ENCODE data around the gene TRIM8. TPM values are rescaled to one million over a fixed set of nuclear protein-coding genes. Genes with fewer than 3 reads are reported as not detected.

Gene TRIM8
- total and polyA plus RNA-seq, 2 experiments from 2014 or later = 59.8 to 130 TPM

DNA sequence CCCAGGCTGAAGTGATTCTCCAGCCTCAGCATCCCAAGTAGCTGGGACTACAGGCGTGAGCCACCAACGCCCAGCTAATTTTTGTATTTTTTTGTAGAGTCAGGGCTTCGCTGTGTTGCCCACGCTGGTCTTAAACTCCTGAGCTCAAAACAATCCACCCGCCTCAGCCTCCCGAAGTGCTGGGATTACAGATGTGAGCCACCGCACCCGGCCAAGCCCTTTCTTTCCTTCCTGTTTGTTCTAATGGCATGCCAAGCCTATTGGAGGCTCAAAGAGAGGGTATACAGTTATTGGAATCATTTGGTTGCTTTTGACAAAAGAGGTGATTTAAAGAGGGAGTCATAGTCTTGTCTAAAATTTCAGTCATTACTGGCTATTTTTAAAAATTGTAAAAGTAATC, 46.0 kb upstream of the TRIM8 start:
- Histone ChIP-seq H3K9me3 (ENCODE audit: low read depth) (no peaks in the 10 kb centered on the region), H3K27me3 (no peaks in the 10 kb centered on the region), H3K4me3 (no peak overlapping the region), H3K4me1 (ENCODE audit: low read depth) (peaks cover 22% of the 10 kb centered on the region), H3K36me3 (peaks cover 10% of the 10 kb centered on the region), H3K27ac (no peak overlapping the region)
- TF ChIP-seq, protein P1, sequence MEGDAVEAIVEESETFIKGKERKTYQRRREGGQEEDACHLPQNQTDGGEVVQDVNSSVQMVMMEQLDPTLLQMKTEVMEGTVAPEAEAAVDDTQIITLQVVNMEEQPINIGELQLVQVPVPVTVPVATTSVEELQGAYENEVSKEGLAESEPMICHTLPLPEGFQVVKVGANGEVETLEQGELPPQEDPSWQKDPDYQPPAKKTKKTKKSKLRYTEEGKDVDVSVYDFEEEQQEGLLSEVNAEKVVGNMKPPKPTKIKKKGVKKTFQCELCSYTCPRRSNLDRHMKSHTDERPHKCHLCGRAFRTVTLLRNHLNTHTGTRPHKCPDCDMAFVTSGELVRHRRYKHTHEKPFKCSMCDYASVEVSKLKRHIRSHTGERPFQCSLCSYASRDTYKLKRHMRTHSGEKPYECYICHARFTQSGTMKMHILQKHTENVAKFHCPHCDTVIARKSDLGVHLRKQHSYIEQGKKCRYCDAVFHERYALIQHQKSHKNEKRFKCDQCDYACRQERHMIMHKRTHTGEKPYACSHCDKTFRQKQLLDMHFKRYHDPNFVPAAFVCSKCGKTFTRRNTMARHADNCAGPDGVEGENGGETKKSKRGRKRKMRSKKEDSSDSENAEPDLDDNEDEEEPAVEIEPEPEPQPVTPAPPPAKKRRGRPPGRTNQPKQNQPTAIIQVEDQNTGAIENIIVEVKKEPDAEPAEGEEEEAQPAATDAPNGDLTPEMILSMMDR (IDR thresholded peaks at IDR 0.05; ENCODE audit: low read depth, low read length) = no peak
- no peak for DNase-seq (ENCODE audit: low read depth in 1 of 2, low spot score in 1 of 2)

DNA sequence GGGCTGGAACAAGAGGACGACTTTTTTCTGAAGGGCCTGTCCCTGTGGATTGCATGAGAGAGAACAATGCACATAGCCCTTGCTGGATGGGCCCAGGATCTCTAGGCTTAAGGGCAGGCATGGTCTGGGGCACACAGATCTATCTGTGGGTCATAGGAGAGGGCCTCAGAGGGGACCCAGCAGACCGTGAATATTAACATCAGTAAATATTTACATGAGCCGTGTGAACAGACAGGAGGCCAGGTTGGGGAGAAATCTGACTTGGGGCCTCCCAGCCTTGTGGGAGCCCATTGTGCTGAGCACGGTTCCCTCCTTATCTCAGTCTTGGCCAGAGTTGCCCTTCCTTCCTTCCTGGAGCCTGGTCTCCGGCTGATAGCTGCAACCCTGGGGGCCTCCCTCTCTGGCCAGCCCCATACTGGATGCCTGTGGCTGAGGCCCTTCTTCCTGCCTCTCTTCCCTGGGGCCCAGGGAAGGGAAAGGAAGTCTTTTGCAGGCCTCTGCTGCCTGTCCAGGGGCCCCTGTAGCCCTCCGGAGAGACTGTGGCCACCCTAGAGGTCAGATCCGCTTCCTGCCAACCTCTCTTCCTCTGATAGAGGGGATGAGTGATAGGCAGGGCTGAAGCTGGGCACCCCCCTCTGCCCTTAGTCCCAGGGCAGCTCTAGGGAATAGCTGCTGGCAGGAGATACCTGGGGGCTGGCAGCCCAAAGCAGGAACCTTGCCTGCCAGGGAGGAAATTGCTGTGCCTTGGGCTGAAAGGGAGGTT, 44.5 kb upstream of the TRIM8 start:
- Histone ChIP-seq H3K27ac (peak overlapping the region; percentile 87), H3K36me3 (peaks cover 5% of the 10 kb centered on the region), H3K9me3 (ENCODE audit: low read depth) (no peaks in the 10 kb centered on the region), H3K4me1 (ENCODE audit: low read depth) (peaks cover 33% of the 10 kb centered on the region), H3K4me3 (no peak overlapping the region), H3K27me3 (no peaks in the 10 kb centered on the region)
- TF ChIP-seq, protein P1 (IDR thresholded peaks at IDR 0.05; ENCODE audit: low read depth, low read length) = no peak
- DNase-seq (ENCODE audit: low read depth in 1 of 2, low spot score in 1 of 2) = peak; percentile 28 to 91

DNA sequence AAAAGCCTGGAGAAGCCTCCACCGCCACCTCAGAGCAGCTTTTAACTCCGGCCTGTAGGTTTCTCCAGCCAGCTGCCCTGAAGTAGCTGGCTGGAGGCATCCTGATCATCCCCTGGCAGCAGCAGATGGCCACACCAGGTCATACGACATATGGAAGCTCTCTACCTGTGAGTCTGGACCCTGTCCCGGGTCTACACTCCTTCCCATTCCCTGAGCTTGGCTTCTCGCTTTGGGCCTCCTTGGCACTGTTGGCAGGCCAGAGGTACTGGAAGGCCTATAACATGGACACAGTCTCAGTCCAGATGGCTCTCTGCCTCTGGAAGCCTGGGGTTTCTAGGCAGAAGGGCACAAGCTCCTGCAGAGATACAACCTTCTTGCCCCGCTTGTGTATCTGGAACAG, 43.5 kb upstream of the TRIM8 start:
- TF ChIP-seq, protein P1 (IDR thresholded peaks at IDR 0.05; ENCODE audit: low read depth, low read length) = no peak
- peaks cover 33% of the 10 kb centered on the region for H3K4me1 ChIP-seq (ENCODE audit: low read depth)

DNA sequence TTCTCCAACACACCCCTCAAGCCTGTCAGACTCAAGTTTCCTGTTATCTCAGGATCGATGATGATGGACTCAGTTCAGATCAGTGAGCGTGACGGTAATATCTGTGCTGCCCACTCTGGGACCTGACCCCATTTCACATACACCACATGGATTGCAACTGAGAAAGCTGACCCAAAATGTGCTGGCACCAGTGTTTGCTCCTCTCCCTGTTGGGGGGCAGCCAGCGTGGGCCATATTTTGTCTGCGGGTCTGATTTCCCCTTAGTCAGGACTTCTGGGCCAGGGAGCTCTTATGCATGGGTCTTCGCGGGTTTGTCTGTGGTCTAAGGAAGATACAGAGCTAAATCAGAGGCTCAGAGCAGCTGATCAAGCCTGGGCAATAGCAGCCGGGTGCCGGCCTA, 42.6 kb upstream of the TRIM8 start:
- TF ChIP-seq, protein P1 (IDR thresholded peaks at IDR 0.05; ENCODE audit: low read depth, low read length) = no peak
- Histone ChIP-seq H3K36me3 (peaks cover 5% of the 10 kb centered on the region), H3K4me3 (no peak overlapping the region), H3K4me1 (ENCODE audit: low read depth) (peaks cover 33% of the 10 kb centered on the region), H3K27me3 (no peaks in the 10 kb centered on the region), H3K27ac (peak overlapping the region; percentile 87), H3K9me3 (ENCODE audit: low read depth) (no peaks in the 10 kb centered on the region)
- DNase-seq (ENCODE audit: low read depth in 1 of 2, low spot score in 1 of 2) = no peak

More for the DNA sequence above, 43.5 kb upstream of the TRIM8 start:
- Histone ChIP-seq H3K9me3 (ENCODE audit: low read depth) (no peaks in the 10 kb centered on the region), H3K4me3 (no peak overlapping the region), H3K27ac (peak overlapping the region; percentile 87), H3K27me3 (no peaks in the 10 kb centered on the region), H3K36me3 (peaks cover 5% of the 10 kb centered on the region)
- DNase-seq (ENCODE audit: low read depth in 1 of 2, low spot score in 1 of 2) = no peak

DNA sequence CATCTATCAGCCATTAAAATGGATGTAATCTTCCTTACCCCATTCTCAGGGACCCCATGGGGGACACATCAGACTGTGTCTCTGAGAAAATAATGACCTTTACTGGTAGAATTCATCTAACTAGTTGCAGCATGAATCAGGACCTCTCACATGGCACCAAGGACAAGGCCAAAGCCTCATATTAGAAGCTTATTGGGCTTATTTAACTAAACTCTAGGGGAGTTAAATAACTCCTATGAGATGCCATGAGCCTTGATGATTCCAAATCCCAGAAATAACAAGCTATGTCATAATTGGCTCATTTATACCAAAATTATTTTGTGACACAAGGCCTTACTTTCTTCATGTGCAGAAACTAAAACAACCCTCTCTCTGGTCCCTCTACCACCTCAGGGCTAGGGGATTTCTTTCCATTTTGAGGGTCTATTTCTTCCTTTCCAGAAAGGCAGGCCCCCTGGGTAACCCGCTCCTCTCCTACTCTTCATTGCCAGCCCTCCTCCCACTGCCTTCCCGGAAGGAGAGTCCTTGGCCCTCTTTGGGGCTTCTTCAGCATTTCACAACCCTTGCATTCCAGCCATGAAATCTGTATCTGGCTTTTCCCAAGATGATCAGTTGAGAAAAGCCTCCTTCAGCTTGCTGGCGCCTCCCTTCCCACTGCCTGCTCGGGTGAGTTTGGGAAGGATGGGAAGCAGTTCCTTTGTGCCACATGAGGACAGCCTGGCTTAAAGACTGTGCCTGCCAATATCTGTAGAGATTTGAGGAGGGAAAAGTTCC, 41.8 kb upstream of the TRIM8 start:
- peak overlapping the region; percentile 87 for H3K27ac ChIP-seq

More for the DNA sequence above, 41.8 kb upstream of the TRIM8 start:
- DNase-seq (ENCODE audit: low read depth in 1 of 2, low spot score in 1 of 2) = peak in 1 of 2 donors; percentile 86
- peaks cover 33% of the 10 kb centered on the region for H3K4me1 ChIP-seq (ENCODE audit: low read depth)
- H3K36me3 ChIP-seq = peaks cover 5% of the 10 kb centered on the region
- no peaks in the 10 kb centered on the region for H3K27me3 ChIP-seq
- no peak overlapping the region for H3K4me3 ChIP-seq
- no peaks in the 10 kb centered on the region for H3K9me3 ChIP-seq (ENCODE audit: low read depth)
- TF ChIP-seq, protein P1 (IDR thresholded peaks at IDR 0.05; ENCODE audit: low read depth, low read length) = no peak
